Stimulated activated CD4-positive, alpha-beta T cell treated with anti-CD3 and anti-CD28 coated beads, Interleukin-2, amount 100 ng/mL, for 24 hours (primary cell): ENCODE data around the gene SSR1.
"Not testable (repeated sequence)": the region's sequence is repeated elsewhere in the genome, so short reads cannot be mapped to it uniquely, and the experiment has no call there.

Experiments used
- DNase-seq, 2 donors: peaks; one replicate each; pipeline ENCODE4 v3.0.0-alpha.2; 2020

The SSR1 gene

GRCh38 chr6:7312616-7313504 lies at the start of gene SSR1:
Gene SSR1, minus strand, starts transcription at chr6:7313199. Its CDS starts 79 bp downstream, at chr6:7313120.
- DNase-seq, result peak; percentile 94 to 96

- not testable (repeated sequence) for DNase-seq
These were observed 38.9 kb upstream of the SSR1 start for GRCh38 chr6:7351916-7352315.

GRCh38 chr6:7350591-7350990 lies 37.6 kb upstream of the SSR1 start:
- DNase-seq, result not testable (repeated sequence)

GRCh38 chr6:7347551-7347997 lies 34.6 kb upstream of the SSR1 start:
- not testable (repeated sequence) for DNase-seq

- not testable (repeated sequence) for DNase-seq
These were observed 31.9 kb upstream of the SSR1 start for GRCh38 chr6:7344773-7345450.

- no peak for DNase-seq
These were observed 30.8 kb upstream of the SSR1 start for GRCh38 chr6:7343546-7344475.

- no peak for DNase-seq
These were observed 29.2 kb upstream of the SSR1 start for GRCh38 chr6:7341989-7342742.

- DNase-seq, result no peak
These were observed 28.3 kb upstream of the SSR1 start for GRCh38 chr6:7341271-7341670.

- not testable (repeated sequence) for DNase-seq
These were observed 26.2 kb upstream of the SSR1 start for GRCh38 chr6:7339007-7339732.

- no peak for DNase-seq
These were observed 25.0 kb upstream of the SSR1 start for GRCh38 chr6:7338031-7338430.

GRCh38 chr6:7335519-7335918 lies 22.5 kb upstream of the SSR1 start:
- DNase-seq, result no peak

- no peak for DNase-seq
These were observed 21.7 kb upstream of the SSR1 start for GRCh38 chr6:7334685-7335084.

GRCh38 chr6:7332090-7332745 lies 19.2 kb upstream of the SSR1 start:
- no peak for DNase-seq

- DNase-seq, result no peak
These were observed 18.5 kb upstream of the SSR1 start for GRCh38 chr6:7331452-7331851.

- no peak for DNase-seq
These were observed 15.2 kb upstream of the SSR1 start for GRCh38 chr6:7328243-7328642.

- no peak for DNase-seq
These were observed 12.8 kb upstream of the SSR1 start for GRCh38 chr6:7325750-7326149.

- DNase-seq, result no peak
These were observed 11.5 kb upstream of the SSR1 start for GRCh38 chr6:7324520-7324919.

GRCh38 chr6:7323074-7323473 lies 10.1 kb upstream of the SSR1 start:
- DNase-seq, result no peak

GRCh38 chr6:7321866-7322265 lies 8.9 kb upstream of the SSR1 start:
- not testable (repeated sequence) for DNase-seq

- not testable (repeated sequence) for DNase-seq
These were observed 6.4 kb upstream of the SSR1 start for GRCh38 chr6:7319406-7319805.

GRCh38 chr6:7317538-7317937 lies 4.5 kb upstream of the SSR1 start:
- no peak for DNase-seq
